ENCODE results near the gene RAB6B. TPM values are rescaled to one million over a fixed set of nuclear protein-coding genes. Genes with fewer than 3 reads are reported as not detected.
A peak's percentile ranks its signal among the peaks of the same experiment; 100 is the strongest.

The RAB6B gene
- total and polyA plus RNA-seq, 2 donors (not counting 1 experiment from before 2014, with no cell fraction given) = 0.83 to 1.5 TPM

- no peaks in the 10 kb centered on the region for H4K20me1 ChIP-seq (ENCODE audit: control insufficient read depth, extremely low read depth, insufficient read depth, low read length)
- no peaks in the 10 kb centered on the region for H3K4me1 ChIP-seq (ENCODE audit: control insufficient read depth, extremely low read depth, insufficient read depth, low read length)
- DNase-seq (ENCODE audit: low read depth in 2 of 2) = no peak
- H3K9me3 ChIP-seq (ENCODE audit: control insufficient read depth, insufficient read depth, low read depth, low read length) = no peaks in the 10 kb centered on the region
- no peak for TF ChIP-seq EZH2 (IDR thresholded peaks at IDR 0.05; ENCODE audit: low read length, missing control alignments)
- TF ChIP-seq, protein P1, sequence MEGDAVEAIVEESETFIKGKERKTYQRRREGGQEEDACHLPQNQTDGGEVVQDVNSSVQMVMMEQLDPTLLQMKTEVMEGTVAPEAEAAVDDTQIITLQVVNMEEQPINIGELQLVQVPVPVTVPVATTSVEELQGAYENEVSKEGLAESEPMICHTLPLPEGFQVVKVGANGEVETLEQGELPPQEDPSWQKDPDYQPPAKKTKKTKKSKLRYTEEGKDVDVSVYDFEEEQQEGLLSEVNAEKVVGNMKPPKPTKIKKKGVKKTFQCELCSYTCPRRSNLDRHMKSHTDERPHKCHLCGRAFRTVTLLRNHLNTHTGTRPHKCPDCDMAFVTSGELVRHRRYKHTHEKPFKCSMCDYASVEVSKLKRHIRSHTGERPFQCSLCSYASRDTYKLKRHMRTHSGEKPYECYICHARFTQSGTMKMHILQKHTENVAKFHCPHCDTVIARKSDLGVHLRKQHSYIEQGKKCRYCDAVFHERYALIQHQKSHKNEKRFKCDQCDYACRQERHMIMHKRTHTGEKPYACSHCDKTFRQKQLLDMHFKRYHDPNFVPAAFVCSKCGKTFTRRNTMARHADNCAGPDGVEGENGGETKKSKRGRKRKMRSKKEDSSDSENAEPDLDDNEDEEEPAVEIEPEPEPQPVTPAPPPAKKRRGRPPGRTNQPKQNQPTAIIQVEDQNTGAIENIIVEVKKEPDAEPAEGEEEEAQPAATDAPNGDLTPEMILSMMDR (conservative IDR thresholded peaks at IDR 0.05 in 1 of 2, IDR thresholded peaks at IDR 0.05 in 1 of 2; ENCODE audit: low read depth in 1 of 2, low read length in 2 of 2) = no peak
- no peak overlapping the region for H3K9ac ChIP-seq (ENCODE audit: insufficient read depth, low read length)
- no peak overlapping the region for H3K27ac ChIP-seq (ENCODE audit: insufficient read depth, low read length)
- H3K27me3 ChIP-seq (ENCODE audit: control insufficient read depth, insufficient read depth, low read length) = no peaks in the 10 kb centered on the region
- H2AFZ ChIP-seq (ENCODE audit: low read length) = no peak overlapping the region
- no peak overlapping the region for H3K4me3 ChIP-seq (replicated peaks in 1 of 4; ENCODE audit: control extremely low read depth in 1 of 4, insufficient read depth in 1 of 4, low read depth in 3 of 4, low read length in 4 of 4)
- H3K4me2 ChIP-seq (ENCODE audit: extremely low read depth, insufficient read depth, low read length) = no peak overlapping the region
- H3K79me2 ChIP-seq (ENCODE audit: control insufficient read depth, insufficient read depth, low read length) = no peaks in the 10 kb centered on the region
- H3K36me3 ChIP-seq (ENCODE audit: control insufficient read depth, insufficient read depth, low read length) = no peaks in the 10 kb centered on the region
Observed at GRCh38 chr3:133921592-133921991, 25.9 kb upstream of the RAB6B start.

GRCh38 chr3:133917144-133917543 is 21.5 kb upstream of the RAB6B start:
- no peak overlapping the region for H2AFZ ChIP-seq (ENCODE audit: low read length)
- H3K4me2 ChIP-seq (ENCODE audit: extremely low read depth, insufficient read depth, low read length) = no peak overlapping the region
- no peak overlapping the region for H3K27ac ChIP-seq (ENCODE audit: insufficient read depth, low read length)
- no peaks in the 10 kb centered on the region for H4K20me1 ChIP-seq (ENCODE audit: control insufficient read depth, extremely low read depth, insufficient read depth, low read length)
- TF ChIP-seq, protein P1 (conservative IDR thresholded peaks at IDR 0.05 in 1 of 2, IDR thresholded peaks at IDR 0.05 in 1 of 2; ENCODE audit: low read depth in 1 of 2, low read length in 2 of 2) = no peak
- no peak for TF ChIP-seq EZH2 (IDR thresholded peaks at IDR 0.05; ENCODE audit: low read length, missing control alignments)
- no peak for DNase-seq (ENCODE audit: low read depth in 2 of 2)
- H3K36me3 ChIP-seq (ENCODE audit: control insufficient read depth, insufficient read depth, low read length) = no peaks in the 10 kb centered on the region
- H3K9ac ChIP-seq (ENCODE audit: insufficient read depth, low read length) = no peak overlapping the region
- H3K27me3 ChIP-seq (ENCODE audit: control insufficient read depth, insufficient read depth, low read length) = peaks cover 6% of the 10 kb centered on the region
- H3K4me1 ChIP-seq (ENCODE audit: control insufficient read depth, extremely low read depth, insufficient read depth, low read length) = no peaks in the 10 kb centered on the region
- no peaks in the 10 kb centered on the region for H3K79me2 ChIP-seq (ENCODE audit: control insufficient read depth, insufficient read depth, low read length)
- no peak overlapping the region for H3K4me3 ChIP-seq (replicated peaks in 1 of 4; ENCODE audit: control extremely low read depth in 1 of 4, insufficient read depth in 1 of 4, low read depth in 3 of 4, low read length in 4 of 4)
- H3K9me3 ChIP-seq (ENCODE audit: control insufficient read depth, insufficient read depth, low read depth, low read length) = no peaks in the 10 kb centered on the region

GRCh38 chr3:133915685-133916658 is 20.3 kb upstream of the RAB6B start:
- peak in 1 of 2 donors; percentile 34 for DNase-seq (ENCODE audit: low read depth in 2 of 2)
- no peaks in the 10 kb centered on the region for H3K9me3 ChIP-seq (ENCODE audit: control insufficient read depth, insufficient read depth, low read depth, low read length)
- no peaks in the 10 kb centered on the region for H3K4me1 ChIP-seq (ENCODE audit: control insufficient read depth, extremely low read depth, insufficient read depth, low read length)
- no peak overlapping the region for H2AFZ ChIP-seq (ENCODE audit: low read length)
- H3K4me3 ChIP-seq (replicated peaks in 1 of 4; ENCODE audit: control extremely low read depth in 1 of 4, insufficient read depth in 1 of 4, low read depth in 3 of 4, low read length in 4 of 4) = no peak overlapping the region
- H3K9ac ChIP-seq (ENCODE audit: insufficient read depth, low read length) = no peak overlapping the region
- no peaks in the 10 kb centered on the region for H3K79me2 ChIP-seq (ENCODE audit: control insufficient read depth, insufficient read depth, low read length)
- H3K4me2 ChIP-seq (ENCODE audit: extremely low read depth, insufficient read depth, low read length) = no peak overlapping the region
- no peak overlapping the region for H3K27ac ChIP-seq (ENCODE audit: insufficient read depth, low read length)
- peaks cover 6% of the 10 kb centered on the region for H3K27me3 ChIP-seq (ENCODE audit: control insufficient read depth, insufficient read depth, low read length)
- no peak for TF ChIP-seq EZH2 (IDR thresholded peaks at IDR 0.05; ENCODE audit: low read length, missing control alignments)
- TF ChIP-seq, protein P1 (conservative IDR thresholded peaks at IDR 0.05 in 1 of 2, IDR thresholded peaks at IDR 0.05 in 1 of 2; ENCODE audit: low read depth in 1 of 2, low read length in 2 of 2) = no peak
- no peaks in the 10 kb centered on the region for H3K36me3 ChIP-seq (ENCODE audit: control insufficient read depth, insufficient read depth, low read length)
- H4K20me1 ChIP-seq (ENCODE audit: control insufficient read depth, extremely low read depth, insufficient read depth, low read length) = no peaks in the 10 kb centered on the region
